GM19395 (cell line): ENCODE measurements around the gene NUP214.
A peak's percentile ranks its signal among the peaks of the same experiment; 100 is the strongest.
"Not testable (repeated sequence)": the region's sequence is repeated elsewhere in the genome, so short reads cannot be mapped to it uniquely, and the experiment has no call there.

Source experiments
- ATAC-seq: cut with Tn5 transposase; IDR thresholded peaks from one replicate; pipeline ENCODE4 v1.9.1; 2021; ENCODE audit warnings: mild to moderate bottlenecking, moderate library complexity; ENCODE audit not compliant: unreplicated experiment

Gene NUP214

DNA sequence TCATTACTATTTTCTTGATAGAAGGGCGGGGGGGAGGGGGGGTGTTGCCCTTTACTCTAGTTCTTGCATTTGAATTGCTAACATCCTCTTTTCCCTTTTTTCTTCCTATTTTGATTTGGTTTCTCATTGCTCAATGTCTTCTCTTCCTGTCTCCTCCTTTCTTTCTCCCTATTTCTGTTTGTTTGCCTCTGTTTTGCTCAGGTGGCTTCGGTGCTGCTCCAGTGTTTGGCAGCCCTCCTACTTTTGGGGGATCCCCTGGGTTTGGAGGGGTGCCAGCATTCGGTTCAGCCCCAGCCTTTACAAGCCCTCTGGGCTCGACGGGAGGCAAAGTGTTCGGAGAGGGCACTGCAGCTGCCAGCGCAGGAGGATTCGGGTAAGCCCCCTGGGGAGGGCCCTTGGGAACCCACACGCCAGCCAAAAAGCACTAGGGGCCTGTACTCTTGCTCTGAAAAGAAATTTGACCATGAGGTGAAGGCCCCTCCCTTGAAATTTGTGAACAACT, 102.6 kb downstream of the NUP214 start:
- ATAC-seq: no peak

DNA sequence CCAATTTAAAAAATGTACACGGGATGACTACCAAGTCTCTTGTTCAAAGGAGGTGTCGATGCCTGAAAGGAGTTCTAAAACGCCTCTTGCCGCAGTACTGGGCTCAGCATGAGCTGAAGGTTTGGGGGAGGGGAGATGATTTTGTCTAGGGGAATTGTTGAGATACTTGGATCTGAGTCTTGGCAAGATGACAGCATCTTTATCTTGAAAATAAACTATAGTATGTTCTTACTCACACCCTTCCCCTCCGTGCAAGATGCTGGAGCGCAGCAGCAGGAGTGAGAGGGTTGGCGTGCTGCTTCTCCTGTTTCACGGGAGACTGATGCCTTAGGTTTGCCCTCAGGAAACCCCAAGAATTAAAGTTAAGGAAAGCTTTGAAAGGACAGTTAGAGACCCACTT, 103.6 kb downstream of the NUP214 start:
- no peak for ATAC-seq

- ATAC-seq: no peak
Measured at GRCh38 chr9:131233556-131233955, 108.2 kb downstream of the NUP214 start.

DNA sequence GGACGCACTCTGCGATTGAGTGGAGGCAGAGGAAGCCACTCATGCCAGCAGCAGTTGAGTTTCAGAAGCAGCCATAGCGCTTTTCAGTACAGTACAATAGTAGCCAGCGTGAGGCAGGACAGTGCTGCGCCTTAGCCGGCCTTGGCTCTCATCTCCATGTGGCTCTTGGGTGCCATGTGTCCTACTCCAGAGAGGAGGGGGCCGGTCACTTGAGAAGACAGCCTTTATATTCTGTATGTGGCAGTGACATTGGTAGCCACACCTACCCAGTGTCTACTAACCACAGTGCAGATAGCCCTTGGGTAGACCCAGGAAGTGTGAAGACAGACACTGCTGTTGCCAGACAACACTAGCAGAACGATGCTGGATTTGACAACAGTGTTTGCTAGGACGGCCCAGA, 108.6 kb downstream of the NUP214 start:
- no peak for ATAC-seq

- ATAC-seq: no peak
Measured at GRCh38 chr9:131234799-131235479, 109.6 kb downstream of the NUP214 start.

DNA sequence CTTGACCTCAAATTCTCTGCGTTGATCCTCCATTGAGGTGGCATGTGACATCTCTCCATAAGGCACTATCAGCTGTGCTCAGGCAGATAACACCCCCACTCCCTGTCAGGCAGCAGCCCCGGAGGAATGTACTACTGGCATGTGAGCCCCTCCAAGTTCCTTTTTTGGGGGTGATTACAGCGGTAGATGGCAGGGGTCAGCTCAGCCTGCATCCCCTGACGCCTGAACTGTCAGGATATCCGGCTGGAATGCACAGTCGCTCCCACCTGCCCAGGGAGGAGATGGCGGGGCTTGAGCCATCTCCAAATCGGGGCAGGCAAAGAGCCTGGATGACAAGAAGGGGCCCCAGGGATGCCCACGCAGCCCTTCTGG, 110.1 kb downstream of the NUP214 start:
- ATAC-seq: no peak

GRCh38 chr9:131236161-131236560, 110.8 kb downstream of the NUP214 start:
- no peak for ATAC-seq

DNA sequence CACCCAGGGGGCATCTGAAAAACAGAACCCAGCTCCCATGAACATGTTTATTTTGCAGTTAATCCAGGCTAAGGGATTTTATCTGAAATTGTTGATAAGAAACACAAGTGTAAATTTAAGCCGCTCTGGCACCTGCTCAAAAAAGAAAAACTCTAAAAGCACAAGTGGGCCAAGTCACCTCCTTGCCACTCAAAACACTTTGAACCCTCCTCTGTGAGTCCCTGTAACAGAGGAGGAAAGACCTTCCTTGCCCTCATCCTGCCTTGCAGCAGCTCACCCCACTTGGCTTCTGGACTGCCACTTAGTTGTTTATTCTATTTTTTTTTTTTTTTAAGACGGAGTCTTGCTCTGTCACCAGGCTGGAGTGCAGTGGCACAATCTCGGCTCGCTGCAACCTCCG, 111.4 kb downstream of the NUP214 start:
- ATAC-seq: no peak

DNA sequence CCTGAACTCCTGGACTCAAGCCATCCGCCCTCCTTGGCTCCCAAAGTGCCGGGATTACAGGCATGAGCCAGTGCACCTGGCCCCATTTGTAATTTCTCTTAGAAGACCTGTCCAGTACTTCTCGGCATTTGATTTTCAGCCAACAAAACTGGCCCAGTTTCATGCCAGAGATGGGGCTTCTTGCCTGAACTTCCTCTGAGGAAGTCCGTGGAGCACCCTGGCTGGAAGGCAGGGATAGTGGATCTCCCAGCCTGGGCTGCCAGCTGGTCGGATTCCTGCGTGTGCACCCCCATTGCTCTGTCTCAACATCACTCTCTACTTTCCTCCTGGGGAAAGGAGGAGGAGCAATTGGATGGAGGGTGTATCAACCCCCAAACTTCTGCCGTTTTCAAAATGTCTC, 111.9 kb downstream of the NUP214 start:
- ATAC-seq: no peak

DNA sequence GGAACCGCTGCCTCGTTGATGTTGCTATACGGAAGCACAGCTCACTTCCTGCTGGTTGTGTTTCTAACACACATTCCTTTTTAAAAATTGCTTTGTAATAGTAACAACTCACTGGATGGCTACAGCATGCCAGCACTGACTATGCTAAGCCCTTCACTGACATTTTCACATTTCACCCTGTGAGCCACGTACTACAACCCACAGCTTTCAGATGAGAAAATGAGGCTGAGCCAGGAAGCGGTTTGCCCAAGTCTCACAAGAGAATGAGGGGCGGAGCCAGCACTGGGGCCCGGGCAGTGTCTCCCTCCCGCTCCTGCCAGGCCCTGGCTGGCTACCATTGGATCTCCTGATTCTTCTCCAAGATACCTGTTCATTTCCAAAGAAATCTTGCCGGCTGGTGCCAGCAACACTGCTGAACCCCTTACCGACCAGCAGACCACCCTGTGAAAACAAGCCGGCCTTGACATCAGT, 112.6 kb downstream of the NUP214 start:
- ATAC-seq: peak; percentile 88

GRCh38 chr9:131238402-131239021, 113.1 kb downstream of the NUP214 start:
- ATAC-seq: peak; percentile 23

DNA sequence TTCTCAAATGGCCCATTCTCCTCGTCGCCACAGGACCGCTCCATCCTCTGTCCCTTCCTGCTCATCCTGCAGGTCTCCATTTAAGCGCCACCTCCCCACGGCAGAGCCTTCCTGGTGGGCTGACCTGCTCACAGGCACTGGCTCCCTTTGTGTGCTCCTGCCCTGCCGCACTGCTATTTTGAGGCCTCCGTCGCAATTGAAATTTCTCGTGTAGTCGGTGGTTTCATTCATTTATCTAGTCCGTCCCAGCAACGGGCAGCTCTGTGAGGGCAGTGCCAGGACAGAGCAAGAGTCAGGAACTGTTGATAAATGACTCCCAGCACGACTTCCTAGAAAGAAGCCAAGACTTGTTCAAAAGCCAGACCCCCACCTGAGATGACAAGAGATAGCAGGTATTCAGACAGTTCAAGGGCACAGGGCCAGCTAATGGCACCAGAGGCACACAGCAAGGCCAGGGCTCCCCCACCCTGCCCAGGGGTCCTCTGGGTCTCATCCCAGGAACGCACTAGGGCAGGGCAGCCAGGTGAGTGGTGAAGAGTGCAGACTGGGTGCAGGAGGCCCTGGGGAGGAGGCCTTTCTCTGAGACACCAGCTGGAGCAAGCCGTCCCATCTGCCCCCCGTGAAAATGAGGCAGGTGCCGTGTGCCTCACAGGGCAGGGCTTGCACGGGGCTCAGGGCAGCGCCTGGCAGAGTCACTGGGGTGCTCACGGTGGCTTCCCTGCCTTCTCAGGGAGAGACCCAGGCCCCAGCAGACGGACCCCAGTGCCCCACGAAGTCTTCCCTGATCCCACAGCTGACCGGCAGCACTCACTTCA, 114.0 kb downstream of the NUP214 start:
- ATAC-seq: no peak

GRCh38 chr9:131240047-131240921, 114.9 kb downstream of the NUP214 start:
- no peak for ATAC-seq

DNA sequence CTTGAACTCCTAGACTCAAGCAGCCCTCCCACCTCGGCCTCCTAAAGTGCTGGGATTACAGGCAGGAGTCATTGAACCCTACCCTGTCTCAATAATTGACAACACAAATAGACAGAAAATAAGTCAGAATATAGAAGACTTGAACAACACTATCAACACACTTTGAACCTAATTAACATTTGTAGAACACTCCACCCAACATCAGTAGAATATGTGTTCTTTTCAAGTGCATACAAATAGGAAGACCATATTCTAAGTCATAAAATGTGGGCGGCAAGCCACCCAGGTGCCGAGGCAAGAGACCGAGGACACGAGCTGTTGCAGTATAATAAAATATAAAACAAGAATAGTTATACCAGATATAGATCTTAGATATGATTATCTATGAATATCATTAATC, 118.9 kb downstream of the NUP214 start:
- ATAC-seq: not testable (repeated sequence)

DNA sequence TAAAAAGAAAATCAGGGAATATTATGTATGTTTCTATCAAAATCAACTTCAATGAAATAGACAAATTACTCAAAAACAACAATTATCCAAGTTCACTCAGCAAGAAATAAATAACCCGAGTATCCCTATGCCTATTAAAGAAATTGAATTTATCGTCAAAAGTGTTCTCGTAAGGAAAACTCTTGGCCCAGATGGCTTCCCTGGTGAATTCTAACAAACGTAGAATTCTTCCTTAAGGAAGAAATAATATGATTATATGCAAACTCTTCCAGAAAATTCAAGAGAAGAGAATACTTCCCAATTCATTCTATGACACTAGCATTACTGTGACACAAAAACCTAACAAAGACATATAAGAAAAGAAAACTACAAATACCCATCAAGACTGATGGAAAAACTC, 121.2 kb downstream of the NUP214 start:
- ATAC-seq: no peak

DNA sequence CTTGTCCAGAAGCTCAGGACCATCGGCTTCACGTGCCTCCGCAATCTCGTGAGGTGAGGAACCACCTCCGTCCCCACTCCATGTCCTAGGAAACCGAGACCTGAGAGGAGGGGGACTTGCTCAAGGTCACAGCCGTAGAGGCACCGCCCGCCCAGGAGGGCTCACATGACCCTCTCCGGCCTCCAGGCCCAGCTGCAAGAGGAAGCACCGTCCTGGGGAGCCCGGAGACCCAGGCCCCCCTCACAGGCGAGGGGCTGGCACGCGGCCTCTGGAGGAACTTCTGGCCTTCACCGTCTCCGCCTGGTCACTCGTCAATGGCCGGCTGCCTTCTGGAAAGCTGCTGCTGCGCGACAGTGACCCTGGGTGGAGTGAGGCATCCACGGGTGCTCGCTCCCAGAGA, 126.7 kb downstream of the NUP214 start:
- no peak for ATAC-seq

DNA sequence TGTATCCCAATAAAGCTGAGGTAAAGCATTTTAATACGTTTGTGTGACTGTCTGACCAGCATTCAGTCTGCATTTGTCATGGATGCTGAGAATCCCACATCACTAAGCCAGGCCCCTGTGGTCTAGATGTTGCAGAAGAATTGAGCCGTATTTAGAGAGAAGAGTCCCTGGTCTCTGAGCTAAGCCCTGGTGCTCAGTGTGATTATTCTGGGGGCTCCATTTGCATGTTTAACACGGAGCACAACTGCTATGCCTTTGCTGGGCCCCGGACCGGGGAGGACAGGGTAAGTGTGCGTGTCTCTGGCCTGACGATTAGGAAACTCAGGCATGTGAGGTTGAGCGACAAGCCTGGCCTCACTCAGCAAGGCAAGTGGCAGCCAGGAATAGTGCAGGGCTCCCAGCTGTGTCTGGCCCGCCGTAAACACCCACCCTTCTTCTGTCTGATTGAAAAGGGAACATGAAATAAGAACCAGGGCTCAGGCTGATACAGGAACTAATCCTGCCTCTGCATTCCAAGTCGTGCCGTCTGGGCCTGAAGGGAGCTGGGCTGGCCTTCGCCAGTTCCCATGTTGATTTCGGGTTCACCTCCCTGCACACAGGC, 128.6 kb downstream of the NUP214 start:
- ATAC-seq: no peak

DNA sequence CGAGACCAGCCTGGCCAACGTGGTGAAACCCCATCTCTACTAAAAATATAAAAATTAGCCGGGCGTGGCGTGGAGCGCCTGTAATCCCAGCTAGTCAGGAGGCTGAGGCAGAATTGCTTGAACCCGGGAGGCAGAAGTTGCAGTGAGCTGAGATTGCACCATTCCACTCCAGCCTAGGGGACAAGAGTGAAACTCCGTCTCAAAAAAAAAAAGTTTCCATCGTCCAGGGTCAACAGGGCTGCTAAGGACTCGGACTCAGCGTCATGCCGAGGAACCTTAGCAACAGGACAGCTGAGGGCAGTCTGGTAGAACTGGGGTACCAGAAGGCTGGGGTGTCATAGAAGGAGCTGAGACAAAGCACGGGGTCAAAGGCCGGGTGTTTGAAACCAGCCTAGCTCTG, 129.2 kb downstream of the NUP214 start:
- ATAC-seq: no peak

DNA sequence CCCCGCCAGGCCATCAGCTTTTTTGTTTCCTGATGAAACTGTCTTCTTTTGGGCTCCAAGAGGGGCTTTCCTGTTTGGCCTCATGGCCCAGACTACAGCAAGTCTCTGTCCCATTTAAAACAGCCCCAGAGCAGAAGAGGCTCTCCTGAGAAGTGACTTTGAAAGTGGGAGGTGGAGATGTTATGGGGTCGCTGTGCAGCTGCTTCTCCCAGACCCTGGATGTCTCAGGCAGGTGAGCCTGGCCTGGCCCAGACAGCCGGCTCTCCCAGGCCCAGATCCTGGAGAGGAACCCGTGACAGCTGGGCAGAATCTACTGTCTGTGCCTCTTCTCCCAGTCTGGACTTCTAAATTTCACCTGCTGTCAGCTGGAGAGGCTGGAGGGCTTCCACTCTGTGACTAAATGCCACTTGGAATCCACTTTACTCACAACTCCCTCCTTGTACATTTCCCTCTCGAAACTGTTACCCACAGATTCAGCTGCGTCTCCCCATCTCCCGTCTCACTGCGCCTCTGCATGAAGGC, 130.4 kb downstream of the NUP214 start:
- ATAC-seq: peak; percentile 7
